Erythroblast (primary cell): ENCODE measurements around the gene RBM19.

ENCODE experiments used
- GATA1 ChIP-seq: IDR thresholded peaks from 2 replicates; pipeline ENCODE4 v1.6.1; 2011; ENCODE audit warnings: low read depth, mild to moderate bottlenecking, control low read depth, low read length, moderate library complexity
- POLR2A ChIP-seq: IDR thresholded peaks from 2 replicates; pipeline ENCODE4 v1.6.1; 2011; ENCODE audit warnings: mild to moderate bottlenecking, low read length

GRCh38 chr12:113772505-113773030 lies 193.6 kb downstream of the RBM19 start:
- TF ChIP-seq POLR2A (no peak), GATA1 (no peak)
